Natural killer cell (primary cell): ENCODE measurements around the gene TMEM53. TPM values are rescaled to one million over a fixed set of nuclear protein-coding genes. Genes with fewer than 3 reads are reported as not detected.
A peak's percentile ranks its signal among the peaks of the same experiment; 100 is the strongest.

Experiments
- ATAC-seq, 3 donors: fragments of 150-1000 bp in 2 of 3; fragments of 200-7000 bp in 1 of 3; cut with Tn5 transposase; 1 replicate in 1 of 3; 2 replicates in 2 of 3; pipeline ENCODE4 v1.10.0; 2021; ENCODE audit warnings: mild to moderate bottlenecking in 2 of 3, moderate library complexity in 2 of 3
- DNase-seq, 2 donors: peaks; one replicate each; pipeline versions ENCODE4 v3.0.0 to v3.0.0-alpha.2; 2013 to 2021; ENCODE audit warnings: mixed read lengths in 1 of 2
- H3K27ac ChIP-seq: one replicate; pipeline ENCODE4 v1.5.1; 2013; ENCODE audit warnings: mild to moderate bottlenecking, low read length
- H3K27me3 ChIP-seq: one replicate; pipeline ENCODE4 v1.6.1; 2013; ENCODE audit warnings: low read length; ENCODE audit not compliant: control insufficient read depth, insufficient read depth
- H3K36me3 ChIP-seq: one replicate; pipeline ENCODE4 v1.6.1; 2013; ENCODE audit warnings: low read length; ENCODE audit not compliant: control insufficient read depth, insufficient read depth
- H3K4me1 ChIP-seq: one replicate; pipeline ENCODE4 v1.6.1; 2013; ENCODE audit warnings: low read length; ENCODE audit not compliant: control insufficient read depth, insufficient read depth
- H3K4me3 ChIP-seq: one replicate; pipeline ENCODE4 v1.5.1; 2013; ENCODE audit warnings: low read length
- H3K9me3 ChIP-seq: one replicate; pipeline ENCODE4 v1.6.1; 2013; ENCODE audit warnings: low read length; ENCODE audit not compliant: control insufficient read depth, insufficient read depth
- H3K27ac Mint-ChIP-seq, 2 donors: one replicate each; pipeline ENCODE4 v1.8.0; 2022; ENCODE audit warnings: mild to moderate bottlenecking in 2 of 2, mixed read lengths in 2 of 2, moderate library complexity in 1 of 2
- H3K27me3 Mint-ChIP-seq, 2 donors: one replicate each; pipeline ENCODE4 v1.8.0; 2022; ENCODE audit warnings: low read depth in 2 of 2, mixed read lengths in 2 of 2
- H3K36me3 Mint-ChIP-seq: one replicate; pipeline ENCODE4 v1.8.0; 2022; ENCODE audit warnings: mixed read lengths
- H3K4me1 Mint-ChIP-seq, 2 donors: one replicate each; pipeline ENCODE4 v1.8.0; 2022; ENCODE audit warnings: mixed read lengths in 2 of 2
- H3K4me3 Mint-ChIP-seq: one replicate; pipeline ENCODE4 v1.8.0; 2022; ENCODE audit warnings: mild to moderate bottlenecking, moderate library complexity, mixed read lengths
- H3K9me3 Mint-ChIP-seq, 2 donors: one replicate each; pipeline ENCODE4 v1.8.0; 2022; ENCODE audit warnings: mixed read lengths in 2 of 2
- WGBS: methylation state at CpG from one replicate; pipeline ENCODE4 v1.1.7; 2013; ENCODE audit warnings: missing lambda C conversion rate; ENCODE audit not compliant: insufficient coverage; 5-methylcytosine and 5-hydroxymethylcytosine counted together
- intact Hi-C: fragments of 100-400 bp; cut with micrococcal nuclease; formaldehyde crosslinking; loops from one replicate; pipeline ENCODE4 v1.14.2; 2022
- total RNA-seq, 4 donors: library from RNA; stranded (reverse); fragments of 120-200 nt in 1 of 4; gene quantifications; one replicate each; pipeline versions ENCODE4 v1.2.3 to v1.2.4, GENCODE V29; 2013 to 2022
- TF ChIP-seq, protein P1 (sequence below): fragments of 200-600 bp; IDR thresholded peaks from one replicate; pipeline ENCODE4 v1.8.0; 2022; ENCODE audit warnings: antibody characterized with exemption

Gene TMEM53
- total RNA-seq, 3 donors from 2014 or later (not counting 1 experiment from before 2014, with no cell fraction given): 2.2 to 3.8 (median 3.3) TPM

DNA sequence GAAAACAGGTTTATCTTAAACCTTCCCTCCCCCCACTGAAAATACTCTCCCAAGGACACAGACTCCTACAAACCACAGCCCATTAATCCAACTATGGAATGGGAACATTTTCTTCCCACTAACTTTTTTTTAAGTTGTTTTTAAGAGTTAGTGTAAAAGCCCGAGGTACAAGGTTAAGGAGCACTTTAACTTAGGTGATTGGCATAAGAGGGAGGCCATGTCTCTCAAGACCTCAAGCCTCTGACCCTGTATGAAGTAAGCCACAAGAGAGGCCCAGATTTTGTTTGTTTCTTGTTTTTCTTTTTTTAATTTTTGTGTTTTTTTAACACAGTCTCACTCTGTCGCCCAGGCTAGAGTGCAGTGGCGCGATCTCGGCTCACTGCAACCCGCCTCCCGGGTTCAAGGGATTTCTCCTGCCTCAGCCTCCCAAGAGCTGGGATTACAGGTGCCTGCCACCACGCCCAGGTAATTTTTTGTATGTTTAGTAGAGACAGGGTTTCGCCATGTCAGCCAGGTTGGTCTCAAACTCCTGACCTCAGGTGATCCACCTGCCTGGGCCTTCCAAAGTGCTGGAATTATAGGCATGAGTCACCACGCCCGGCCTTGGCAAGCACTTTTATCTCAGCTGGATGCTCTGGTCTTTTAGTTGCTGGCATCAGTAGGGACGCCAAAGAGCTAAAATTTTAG is 14.6 kb upstream of the TMEM53 start:
- H3K36me3 Mint-ChIP-seq: no peaks in the 10 kb centered on the region
- intact Hi-C loops: no loop called here
- Histone ChIP-seq H3K4me1 (no peaks in the 10 kb centered on the region), H3K9me3 (no peaks in the 10 kb centered on the region), H3K4me3 (no peak overlapping the region), H3K27me3 (no peaks in the 10 kb centered on the region), H3K27ac (no peak overlapping the region), H3K36me3 (no peaks in the 10 kb centered on the region)
- no peaks in the 10 kb centered on the region for H3K9me3 Mint-ChIP-seq
- H3K27ac Mint-ChIP-seq: peak overlapping the region in 1 of 2 donors; percentile 8
- H3K27me3 Mint-ChIP-seq: no peaks in the 10 kb centered on the region
- no peaks in the 10 kb centered on the region for H3K4me1 Mint-ChIP-seq
- ATAC-seq (no peak), DNase-seq (no peak)
- TF ChIP-seq, protein P1, sequence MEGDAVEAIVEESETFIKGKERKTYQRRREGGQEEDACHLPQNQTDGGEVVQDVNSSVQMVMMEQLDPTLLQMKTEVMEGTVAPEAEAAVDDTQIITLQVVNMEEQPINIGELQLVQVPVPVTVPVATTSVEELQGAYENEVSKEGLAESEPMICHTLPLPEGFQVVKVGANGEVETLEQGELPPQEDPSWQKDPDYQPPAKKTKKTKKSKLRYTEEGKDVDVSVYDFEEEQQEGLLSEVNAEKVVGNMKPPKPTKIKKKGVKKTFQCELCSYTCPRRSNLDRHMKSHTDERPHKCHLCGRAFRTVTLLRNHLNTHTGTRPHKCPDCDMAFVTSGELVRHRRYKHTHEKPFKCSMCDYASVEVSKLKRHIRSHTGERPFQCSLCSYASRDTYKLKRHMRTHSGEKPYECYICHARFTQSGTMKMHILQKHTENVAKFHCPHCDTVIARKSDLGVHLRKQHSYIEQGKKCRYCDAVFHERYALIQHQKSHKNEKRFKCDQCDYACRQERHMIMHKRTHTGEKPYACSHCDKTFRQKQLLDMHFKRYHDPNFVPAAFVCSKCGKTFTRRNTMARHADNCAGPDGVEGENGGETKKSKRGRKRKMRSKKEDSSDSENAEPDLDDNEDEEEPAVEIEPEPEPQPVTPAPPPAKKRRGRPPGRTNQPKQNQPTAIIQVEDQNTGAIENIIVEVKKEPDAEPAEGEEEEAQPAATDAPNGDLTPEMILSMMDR: no peak
- H3K4me3 Mint-ChIP-seq: no peak overlapping the region
- WGBS: 94% methylated on average over 12 of the region's 12 CpGs

DNA sequence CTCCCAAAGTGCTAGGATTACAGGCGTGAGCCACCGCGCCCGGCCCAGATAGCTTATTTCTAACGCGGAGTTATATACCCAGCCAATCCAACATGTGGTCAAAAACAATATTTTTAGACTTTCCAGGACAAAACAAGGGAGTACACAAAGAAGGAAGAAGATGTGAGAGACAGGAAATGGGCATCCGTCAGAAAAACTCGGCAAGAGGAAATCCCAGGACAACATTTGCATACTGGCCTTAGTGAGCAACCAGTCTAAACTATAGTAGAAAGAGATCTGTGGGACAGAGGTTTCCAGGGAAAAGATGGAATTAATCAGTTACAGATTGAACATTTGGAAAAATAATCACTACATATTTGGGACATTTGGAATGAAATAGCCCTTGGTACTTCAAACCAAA is 11.6 kb upstream of the TMEM53 start:
- TF ChIP-seq, protein P1: no peak
- H3K27ac Mint-ChIP-seq: no peak overlapping the region
- H3K36me3 Mint-ChIP-seq: no peaks in the 10 kb centered on the region
- Histone ChIP-seq H3K27me3 (no peaks in the 10 kb centered on the region), H3K4me1 (no peaks in the 10 kb centered on the region), H3K27ac (no peak overlapping the region), H3K4me3 (no peak overlapping the region), H3K9me3 (no peaks in the 10 kb centered on the region), H3K36me3 (no peaks in the 10 kb centered on the region)
- H3K9me3 Mint-ChIP-seq: no peaks in the 10 kb centered on the region
- H3K27me3 Mint-ChIP-seq: no peaks in the 10 kb centered on the region
- DNase-seq: no peak
- H3K4me3 Mint-ChIP-seq: no peak overlapping the region
- ATAC-seq: no peak
- 79% methylated on average over 6 of the region's 8 CpGs for WGBS
- intact Hi-C loops: no loop called here
- no peaks in the 10 kb centered on the region for H3K4me1 Mint-ChIP-seq

DNA sequence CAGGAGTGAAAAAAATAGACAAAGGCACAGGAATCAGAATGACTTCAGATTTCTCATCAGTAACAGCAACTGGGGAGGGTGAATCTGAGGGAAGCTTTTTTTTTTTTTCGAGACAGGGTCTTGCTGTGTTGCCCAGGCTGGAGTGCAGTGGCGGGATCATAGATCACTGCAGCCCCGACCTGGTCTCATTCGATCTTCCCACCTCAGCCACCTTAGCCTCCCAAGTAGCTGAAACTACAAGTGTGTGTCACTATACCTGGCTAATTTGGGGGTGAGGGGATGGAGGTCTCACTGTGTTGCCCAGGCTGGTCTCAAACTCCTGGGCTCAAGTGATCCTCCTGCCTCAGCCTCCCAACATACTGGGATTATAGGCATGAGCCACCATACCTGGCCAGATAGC is 10.9 kb upstream of the TMEM53 start:
- intact Hi-C loops: no loop called here
- ATAC-seq (no peak), DNase-seq (no peak)
- Histone ChIP-seq H3K4me3 (no peak overlapping the region), H3K4me1 (no peaks in the 10 kb centered on the region), H3K27ac (no peak overlapping the region), H3K36me3 (no peaks in the 10 kb centered on the region), H3K9me3 (no peaks in the 10 kb centered on the region), H3K27me3 (no peaks in the 10 kb centered on the region)
- H3K27ac Mint-ChIP-seq: no peak overlapping the region
- TF ChIP-seq, protein P1: no peak
- no peak overlapping the region for H3K4me3 Mint-ChIP-seq
- WGBS: 96% methylated on average over 3 of the region's 4 CpGs
- no peaks in the 10 kb centered on the region for H3K27me3 Mint-ChIP-seq
- H3K9me3 Mint-ChIP-seq: no peaks in the 10 kb centered on the region
- H3K36me3 Mint-ChIP-seq: no peaks in the 10 kb centered on the region
- H3K4me1 Mint-ChIP-seq: no peaks in the 10 kb centered on the region

DNA sequence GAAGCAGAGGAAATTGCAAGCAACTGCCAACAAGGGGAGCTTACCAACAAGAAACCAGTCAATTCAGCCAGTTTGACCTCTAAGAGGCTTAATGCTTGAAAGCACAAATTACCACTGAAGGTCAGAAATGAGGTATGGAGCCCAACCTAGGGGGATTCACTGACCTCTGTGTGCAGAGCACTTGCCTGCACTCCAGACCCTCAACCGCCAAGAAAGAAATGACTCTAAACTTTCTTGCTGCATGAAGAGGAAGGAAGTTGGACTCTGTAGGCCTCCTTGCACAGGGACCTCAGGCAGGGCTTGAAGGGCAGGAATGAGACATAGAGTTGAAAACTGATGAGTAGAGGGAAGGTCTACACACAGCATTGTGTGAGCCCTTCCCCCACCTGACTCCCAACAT is 10.2 kb upstream of the TMEM53 start:
- Histone ChIP-seq H3K4me1 (no peaks in the 10 kb centered on the region), H3K27ac (no peak overlapping the region), H3K27me3 (no peaks in the 10 kb centered on the region), H3K9me3 (no peaks in the 10 kb centered on the region), H3K4me3 (no peak overlapping the region), H3K36me3 (no peaks in the 10 kb centered on the region)
- TF ChIP-seq, protein P1: no peak
- ATAC-seq: no peak
- DNase-seq: no peak
- Mint-ChIP-seq H3K4me1 (no peaks in the 10 kb centered on the region), H3K36me3 (no peaks in the 10 kb centered on the region), H3K9me3 (no peaks in the 10 kb centered on the region), H3K4me3 (no peak overlapping the region), H3K27ac (no peak overlapping the region), H3K27me3 (no peaks in the 10 kb centered on the region)
- WGBS: 67% methylated on average over 1 of the region's 1 CpG
- intact Hi-C loops: no loop called here
